Ovary (tissue), 10 donors: ENCODE measurements around the gene TAS2R39. TPM values are rescaled to one million over a fixed set of nuclear protein-coding genes. Genes with fewer than 3 reads are reported as not detected.
"Not testable (repeated sequence)": the region's sequence is repeated elsewhere in the genome, so short reads cannot be mapped to it uniquely, and the experiment has no call there.

Experiments
- DNase-seq, 5 donors: peaks; one replicate each; pipeline ENCODE4 v3.0.0-alpha.2; 2019 to 2020
- H3K27ac ChIP-seq, 2 donors: fragments of 200-600 bp; one replicate each; pipeline versions ENCODE4 v1.5.1 to v1.8.0; 2019 to 2022
- H3K27me3 ChIP-seq: fragments of 200-600 bp; one replicate; pipeline ENCODE4 v1.8.0; 2022
- H3K36me3 ChIP-seq: fragments of 200-600 bp; sonication (generic); one replicate; pipeline ENCODE4 v1.5.1; 2019
- H3K4me1 ChIP-seq: one replicate; pipeline ENCODE4 v1.8.1; 2013; ENCODE audit warnings: mild to moderate bottlenecking, moderate library complexity; ENCODE audit not compliant: insufficient read depth
- H3K4me3 ChIP-seq: fragments of 200-600 bp; sonication (generic); one replicate; pipeline ENCODE4 v1.5.1; 2017
- H3K9me3 ChIP-seq, 2 donors: fragments of 200-600 bp in 1 of 2; sonication (generic) in 1 of 2; one replicate each; pipeline versions ENCODE4 v1.5.1 to v1.8.1; 2013 to 2019; ENCODE audit warnings: mild to moderate bottlenecking in 1 of 2, moderate library complexity in 1 of 2
- EP300 ChIP-seq: sonication (generic); formaldehyde crosslinking; IDR thresholded peaks from one replicate; pipeline ENCODE4 v1.6.1; 2017; ENCODE audit warnings: antibody characterized with exemption
- POLR2A ChIP-seq: fragments of 450-650 bp; IDR thresholded peaks from one replicate; pipeline ENCODE4 v1.6.1; 2017; ENCODE audit warnings: antibody characterized with exemption, mild to moderate bottlenecking, moderate library complexity
- WGBS, 3 donors: extraction: QIAGEN DNeasy Blood & Tissue Kit in 1 of 3; methylation state at CpG; one replicate each; pipeline versions ENCODE4 v1.1.5 to v1.1.7; 2013 to 2017; 5-methylcytosine and 5-hydroxymethylcytosine counted together
- intact Hi-C, 4 donors: fragments of 100-400 bp; cut with DNase I; formaldehyde crosslinking; loops; one replicate each; pipeline versions ENCODE4 v1.11.0 to v1.15.1; 2022 to 2023
- long read RNA-seq, 3 donors: library from polyadenylated mRNA in 2 of 3; unstranded in 2 of 3; transcript quantifications; one replicate each; pipeline ENCODE4 v2.0.0 and lab custom pipeline, GENCODE V29; 2021 to 2026
- polyA plus RNA-seq, 2 donors: library from polyadenylated mRNA; stranded (reverse); fragments of 200-250 nt in 1 of 2; fragments of 350-450 nt in 1 of 2; fragmentation: Illumina TruSeq in 1 of 2; extraction: RNeasy Lipid Tissue Mini Kit (QIAGEN cat#74804) in 1 of 2; gene quantifications; one replicate each; pipeline ENCODE4 v1.2.3, GENCODE V29; 2013 to 2014
- total RNA-seq, 7 donors: library from RNA; depleted of rRNA in 2 of 7; stranded (reverse); fragments of >200 nt in 2 of 7; fragmentation: NEBNext Ultra II Directional in 3 of 7; extraction: Animal tissue kit (Norgen Biotek cat#: 25700) in 3 of 7; gene quantifications; one replicate each; pipeline versions ENCODE4 v1.1.0 to v1.2.4, GENCODE V29; 2016 to 2023
- TF ChIP-seq, protein P1 (sequence below), 3 donors: fragments of 450-650 bp in 2 of 3; fragments of 200-600 bp in 1 of 3; IDR thresholded peaks; one replicate each; pipeline versions ENCODE4 v1.5.1 to v1.8.0; 2016 to 2022; ENCODE audit warnings: antibody characterized with exemption in 3 of 3, mild to moderate bottlenecking in 1 of 3
- donor health status: DM: no; HTN: no; CAD: no; lungs with moderate emphysema.
- donor health status: DM: no; HTN: no; CAD: no.
- donor health status: Bipolar disorder and iron deficiency.
- donor health status: DM: yes; HTN: yes; CAD: no.
- donor health status: DM: no; HTN: no; CAD: no.
- donor health status: DM: yes; HTN: yes; CAD: no.

The TAS2R39 gene
- total RNA-seq (not detected), polyA plus RNA-seq (not detected)
- long read RNA-seq, donor 1 = 0 reads
- long read RNA-seq, donor 2 = 0 reads
- long read RNA-seq, donor 3 = 0 reads

DNA sequence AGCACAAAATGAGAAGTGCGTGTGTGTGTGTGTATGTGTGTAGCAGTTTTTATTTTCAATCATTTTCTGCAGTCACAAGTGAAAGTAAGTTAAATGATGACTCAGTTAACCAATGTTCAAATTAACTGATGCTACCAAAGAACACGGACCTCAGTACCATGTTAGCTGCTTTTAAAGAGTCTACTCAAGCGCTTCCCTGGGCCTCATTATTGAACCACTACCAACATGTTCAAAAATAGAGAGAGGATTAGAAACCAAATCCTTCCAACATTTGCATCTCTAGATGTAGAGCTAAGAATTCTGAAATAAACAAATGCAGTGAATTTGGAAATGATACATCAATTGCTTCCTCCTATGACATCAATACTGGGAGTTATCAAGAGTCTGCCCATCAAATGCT is at the start of gene TAS2R39:
Gene TAS2R39 (plus strand): TSS at position 396 of the 400 bp plus-strand sequence. CDS start 0 bp downstream, at position 396.
- no peak for DNase-seq

DNA sequence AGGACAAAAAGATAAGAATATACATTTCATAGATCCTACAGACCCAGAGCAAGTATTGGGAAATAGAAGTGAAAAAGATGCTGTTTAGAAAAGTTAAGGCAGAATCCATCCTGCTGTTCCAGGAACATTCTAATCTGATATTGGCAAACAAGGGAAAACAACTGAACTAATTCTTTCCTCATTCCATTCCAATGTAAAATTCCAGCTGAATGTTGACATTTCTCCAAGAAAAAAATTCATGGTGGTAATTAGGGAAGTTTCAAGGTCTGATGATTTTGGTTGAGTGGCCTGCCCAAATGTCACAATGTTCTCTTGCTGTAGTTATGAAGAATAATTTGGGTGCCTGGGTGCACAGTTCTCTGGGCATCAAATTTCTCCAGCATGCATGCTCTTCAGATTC is 36.1 kb upstream of the TAS2R39 start:
- H3K4me1 ChIP-seq = no peaks in the 10 kb centered on the region
- no peak for DNase-seq
- no peaks in the 10 kb centered on the region for H3K9me3 ChIP-seq
- no peak overlapping the region for H3K4me3 ChIP-seq
- H3K27me3 ChIP-seq = no peaks in the 10 kb centered on the region
- TF ChIP-seq EP300 = no peak
- TF ChIP-seq, protein P1, sequence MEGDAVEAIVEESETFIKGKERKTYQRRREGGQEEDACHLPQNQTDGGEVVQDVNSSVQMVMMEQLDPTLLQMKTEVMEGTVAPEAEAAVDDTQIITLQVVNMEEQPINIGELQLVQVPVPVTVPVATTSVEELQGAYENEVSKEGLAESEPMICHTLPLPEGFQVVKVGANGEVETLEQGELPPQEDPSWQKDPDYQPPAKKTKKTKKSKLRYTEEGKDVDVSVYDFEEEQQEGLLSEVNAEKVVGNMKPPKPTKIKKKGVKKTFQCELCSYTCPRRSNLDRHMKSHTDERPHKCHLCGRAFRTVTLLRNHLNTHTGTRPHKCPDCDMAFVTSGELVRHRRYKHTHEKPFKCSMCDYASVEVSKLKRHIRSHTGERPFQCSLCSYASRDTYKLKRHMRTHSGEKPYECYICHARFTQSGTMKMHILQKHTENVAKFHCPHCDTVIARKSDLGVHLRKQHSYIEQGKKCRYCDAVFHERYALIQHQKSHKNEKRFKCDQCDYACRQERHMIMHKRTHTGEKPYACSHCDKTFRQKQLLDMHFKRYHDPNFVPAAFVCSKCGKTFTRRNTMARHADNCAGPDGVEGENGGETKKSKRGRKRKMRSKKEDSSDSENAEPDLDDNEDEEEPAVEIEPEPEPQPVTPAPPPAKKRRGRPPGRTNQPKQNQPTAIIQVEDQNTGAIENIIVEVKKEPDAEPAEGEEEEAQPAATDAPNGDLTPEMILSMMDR (IDR thresholded peaks at IDR 0.05) = no peak
- no peak for TF ChIP-seq POLR2A
- H3K36me3 ChIP-seq = no peaks in the 10 kb centered on the region
- H3K27ac ChIP-seq = no peak overlapping the region
- intact Hi-C loops = no loop called here

More for the DNA sequence above, at the start of gene TAS2R39:
- no peaks in the 10 kb centered on the region for H3K4me1 ChIP-seq
- H3K9me3 ChIP-seq = no peaks in the 10 kb centered on the region
- no peaks in the 10 kb centered on the region for H3K27me3 ChIP-seq
- WGBS, 3 donors = 83 to 90% (median 86%) methylated on average over 3 of the region's 3 CpGs
- intact Hi-C loops = no loop called here
- TF ChIP-seq, protein P1 (IDR thresholded peaks at IDR 0.05) = no peak
- no peak for TF ChIP-seq EP300
- TF ChIP-seq POLR2A = no peak
- H3K4me3 ChIP-seq = no peak within 1 kb of the TSS
- H3K27ac ChIP-seq = no peak within 1 kb of the TSS
- H3K36me3 ChIP-seq = no peaks in the 10 kb centered on the region

DNA sequence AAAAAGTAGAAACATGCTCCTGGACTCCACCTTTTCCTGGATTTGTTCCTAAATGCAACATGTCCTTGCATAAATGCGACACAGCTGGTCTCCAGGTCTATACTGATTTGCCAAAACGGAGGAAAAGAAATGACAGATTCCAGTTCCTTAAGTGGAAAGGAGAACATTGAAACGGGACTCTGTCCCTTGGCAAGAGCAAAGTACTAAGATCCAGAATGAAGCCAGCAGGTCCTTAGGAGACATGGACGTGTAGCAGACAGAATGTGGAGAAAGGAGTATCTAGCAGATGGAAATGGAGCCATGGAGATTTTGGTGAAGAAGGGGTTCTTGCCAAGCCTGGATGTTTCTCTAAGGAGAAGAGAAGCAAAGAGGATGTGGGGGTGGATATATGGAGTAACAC is 35.2 kb upstream of the TAS2R39 start:
- no peak overlapping the region for H3K4me3 ChIP-seq
- H3K36me3 ChIP-seq = no peaks in the 10 kb centered on the region
- no peaks in the 10 kb centered on the region for H3K9me3 ChIP-seq
- H3K27ac ChIP-seq = no peak overlapping the region
- no peaks in the 10 kb centered on the region for H3K4me1 ChIP-seq
- no peak for DNase-seq
- no peak for TF ChIP-seq EP300
- no peak for TF ChIP-seq POLR2A
- TF ChIP-seq, protein P1 (IDR thresholded peaks at IDR 0.05) = no peak
- intact Hi-C loops = no loop called here
- H3K27me3 ChIP-seq = no peaks in the 10 kb centered on the region
- WGBS, 3 donors = 65 to 75% (median 66%) methylated on average over 4 of the region's 4 CpGs

DNA sequence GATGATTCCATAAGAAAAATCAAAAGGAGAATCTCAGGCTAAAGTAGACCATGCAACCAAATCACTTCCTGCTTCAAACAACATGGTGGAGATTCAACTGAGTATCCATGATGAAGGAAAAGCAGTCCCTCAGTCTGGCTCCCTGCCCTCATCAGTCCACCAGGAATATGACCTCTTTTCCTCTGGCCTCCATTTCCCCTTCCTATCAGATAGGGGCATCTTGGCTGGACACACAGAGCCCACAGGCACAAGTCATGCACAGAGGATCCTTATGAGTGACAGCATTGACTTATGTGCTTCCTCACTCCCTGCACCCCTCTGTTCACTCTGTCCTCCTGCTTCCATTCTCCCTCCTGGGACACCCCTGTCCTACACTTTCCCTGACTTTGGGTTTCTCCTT is 34.6 kb upstream of the TAS2R39 start:
- DNase-seq = no peak
- Histone ChIP-seq H3K9me3 (no peaks in the 10 kb centered on the region), H3K27ac (no peak overlapping the region), H3K27me3 (no peaks in the 10 kb centered on the region), H3K4me1 (no peaks in the 10 kb centered on the region), H3K4me3 (no peak overlapping the region), H3K36me3 (no peaks in the 10 kb centered on the region)
- intact Hi-C loops = no loop called here
- TF ChIP-seq, protein P1 (IDR thresholded peaks at IDR 0.05) = no peak
- TF ChIP-seq POLR2A (no peak), EP300 (no peak)

DNA sequence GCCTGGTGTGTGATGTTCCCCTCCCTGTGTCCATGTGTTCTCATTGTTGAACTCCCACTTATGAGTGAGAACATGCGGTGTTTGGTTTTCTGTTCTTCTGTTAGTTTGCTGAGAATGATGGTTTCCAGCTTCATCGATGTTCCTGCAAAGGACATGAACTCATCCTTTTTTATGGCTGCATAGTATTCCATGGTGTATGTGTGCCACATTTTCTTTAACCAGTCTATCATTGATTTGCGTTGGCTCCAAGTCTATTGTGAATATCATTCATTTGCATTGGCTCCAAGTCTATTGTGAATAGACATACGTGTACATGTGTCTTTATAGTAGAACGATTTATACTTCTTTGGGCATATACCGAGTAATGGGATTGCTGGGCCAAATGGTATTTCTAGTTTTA is 32.5 kb upstream of the TAS2R39 start:
- H3K27me3 ChIP-seq, H3K27ac ChIP-seq, H3K4me1 ChIP-seq, H3K4me3 ChIP-seq, H3K36me3 ChIP-seq, H3K9me3 ChIP-seq, intact Hi-C loops, DNase-seq: not testable (repeated sequence)
- WGBS, 3 donors = 95 to 97% (median 95%) methylated on average over 6 of the region's 6 CpGs

DNA sequence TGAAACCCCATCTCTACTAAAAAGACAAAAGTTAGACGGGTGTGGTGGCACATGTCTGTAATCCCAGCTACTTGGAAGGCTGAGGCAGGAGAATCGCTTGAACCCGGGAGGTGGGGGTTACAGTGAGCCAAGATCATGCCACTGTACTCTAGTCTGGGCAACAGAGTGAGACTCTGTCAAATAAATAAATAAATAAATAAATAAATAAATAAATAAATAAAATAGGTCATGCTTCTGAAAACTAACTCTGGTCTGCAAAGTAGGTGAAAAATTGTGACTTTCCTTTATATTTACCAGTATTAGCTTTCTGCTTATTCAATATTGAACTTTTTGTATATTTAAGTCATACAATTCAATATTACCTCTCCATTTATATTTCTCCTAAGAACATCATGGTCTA is 24.6 kb upstream of the TAS2R39 start:
- H3K4me1 ChIP-seq, H3K27me3 ChIP-seq, intact Hi-C loops, H3K36me3 ChIP-seq, H3K4me3 ChIP-seq, H3K27ac ChIP-seq, DNase-seq, H3K9me3 ChIP-seq: not testable (repeated sequence)
- WGBS, 3 donors = 88 to 91% (median 90%) methylated on average over 3 of the region's 3 CpGs
